B cell (primary cell): Measurements from ENCODE around the gene NR6A1.

ENCODE experiments used
- CTCF ChIP-seq: fragments of 200-600 bp; IDR thresholded peaks from one replicate; pipeline ENCODE4 v1.8.0; 2022; ENCODE audit warnings: antibody characterized with exemption, mild to moderate bottlenecking
- EZH2 ChIP-seq: IDR thresholded peaks from 2 replicates; pipeline ENCODE4 v1.6.1; 2012; ENCODE audit warnings: borderline replicate concordance, low read depth, mild to moderate bottlenecking, moderate library complexity, low read length; ENCODE audit not compliant: insufficient read depth, poor library complexity, severe bottlenecking

GRCh38 chr9:124595743-124596142, 175.4 kb downstream of the NR6A1 start:
- TF ChIP-seq CTCF: no peak
- TF ChIP-seq EZH2: no peak
